Naive thymus-derived CD4-positive, alpha-beta T cell (primary cell): ENCODE results near the gene PNRC1. TPM values are rescaled to one million over a fixed set of nuclear protein-coding genes. Genes with fewer than 3 reads are reported as not detected.
"Not testable (repeated sequence)": the region's sequence is repeated elsewhere in the genome, so short reads cannot be mapped to it uniquely, and the experiment has no call there.

ENCODE experiments used
- ATAC-seq: fragments of 150-1000 bp; cut with Tn5 transposase; 2 replicates; pipeline ENCODE4 v1.10.0; 2021; ENCODE audit warnings: mild to moderate bottlenecking, moderate library complexity
- CTCF ChIA-PET: fragments of 350-600 bp; sonication (Branson Sonifier 250); formaldehyde crosslinking; loops from one replicate; lab custom pipeline; 2021; ENCODE audit warnings: antibody characterized with exemption; lab: Charles Lee
- POLR2A ChIA-PET: fragments of 350-600 bp; sonication (Branson Sonifier 250); formaldehyde crosslinking; loops from one replicate; lab custom pipeline; 2021; ENCODE audit warnings: antibody characterized with exemption, inconsistent platforms; lab: Charles Lee
- DNase-seq, 9 donors: peaks; one replicate each; pipeline versions ENCODE4 v3.0.0 to v3.0.0-alpha.2; 2020 to 2022; ENCODE audit warnings: mixed read lengths in 1 of 9
- H3K27ac ChIP-seq: one replicate; pipeline ENCODE4 v1.7.0; 2013; ENCODE audit warnings: mild to moderate bottlenecking, low read depth, low read length, moderate library complexity
- H3K27me3 ChIP-seq, 2 donors: one replicate each; pipeline ENCODE4 v1.7.0; 2013; ENCODE audit warnings: low read length in 2 of 2, mild to moderate bottlenecking in 2 of 2, moderate library complexity in 2 of 2; ENCODE audit not compliant: control insufficient read depth in 2 of 2, insufficient read depth in 2 of 2
- H3K36me3 ChIP-seq, 3 experiments: 1 replicate in 2 of 3; 2 replicates in 1 of 3; pipeline ENCODE4 v1.7.0; 2013; ENCODE audit warnings: low read length in 3 of 3, mild to moderate bottlenecking in 3 of 3, moderate library complexity in 1 of 3; ENCODE audit not compliant: insufficient read depth in 3 of 3, control insufficient read depth in 2 of 3
- H3K4me1 ChIP-seq, 2 donors: one replicate each; pipeline ENCODE4 v1.7.0; 2013; ENCODE audit warnings: low read length in 2 of 2, mild to moderate bottlenecking in 2 of 2, moderate library complexity in 1 of 2; ENCODE audit not compliant: control insufficient read depth in 2 of 2, insufficient read depth in 2 of 2
- H3K4me3 ChIP-seq: 2 replicates; pipeline ENCODE4 v1.7.0; 2013; ENCODE audit warnings: mild to moderate bottlenecking, low read length
- H3K9me3 ChIP-seq, 3 experiments: 1 replicate in 2 of 3; 2 replicates in 1 of 3; pipeline ENCODE4 v1.7.0; 2013; ENCODE audit warnings: low read length in 3 of 3; ENCODE audit not compliant: control insufficient read depth in 2 of 3
- H3K27ac Mint-ChIP-seq, 9 donors: one replicate each; pipeline ENCODE4 v1.8.0; 2020 to 2022; ENCODE audit warnings: mixed read lengths in 9 of 9, mild to moderate bottlenecking in 8 of 9, moderate library complexity in 5 of 9, inconsistent platforms in 2 of 9
- H3K27me3 Mint-ChIP-seq, 5 donors: one replicate each; pipeline ENCODE4 v1.8.0; 2021 to 2022; ENCODE audit warnings: mixed read lengths in 5 of 5, mild to moderate bottlenecking in 1 of 5
- H3K36me3 Mint-ChIP-seq, 5 donors: one replicate each; pipeline ENCODE4 v1.8.0; 2020 to 2022; ENCODE audit warnings: mixed read lengths in 5 of 5, mild to moderate bottlenecking in 3 of 5, inconsistent platforms in 1 of 5
- H3K4me1 Mint-ChIP-seq, 7 donors: one replicate each; pipeline ENCODE4 v1.8.0; 2020 to 2022; ENCODE audit warnings: mixed read lengths in 7 of 7, mild to moderate bottlenecking in 3 of 7, inconsistent platforms in 1 of 7
- H3K4me3 Mint-ChIP-seq, 10 donors: one replicate each; pipeline ENCODE4 v1.8.0; 2020 to 2022; ENCODE audit warnings: mild to moderate bottlenecking in 10 of 10, mixed read lengths in 10 of 10, moderate library complexity in 6 of 10, inconsistent platforms in 2 of 10
- H3K9me3 Mint-ChIP-seq, 11 donors: one replicate each; pipeline ENCODE4 v1.8.0; 2020 to 2022; ENCODE audit warnings: mixed read lengths in 11 of 11, mild to moderate bottlenecking in 4 of 11, inconsistent platforms in 1 of 11, moderate library complexity in 1 of 11
- intact Hi-C, 2 donors: fragments of 100-400 bp; cut with micrococcal nuclease; formaldehyde crosslinking; loops; one replicate each; pipeline ENCODE4 v1.15.1; 2023
- polyA plus RNA-seq, 2 donors: library from polyadenylated mRNA; unstranded; fragments of 300-500 nt; fragmentation: Illumina TruSeq; gene quantifications; one replicate each; pipeline ENCODE4 v1.2.3, GENCODE V29; 2021
- total RNA-seq, 6 experiments: library from RNA in 5 of 6; stranded (reverse) in 5 of 6; gene quantifications; 1 replicate in 5 of 6; 2 replicates in 1 of 6; pipeline ENCODE4 v1.2.3 and lab custom pipeline; 2021 to 2026

PNRC1 gene
- total and polyA plus RNA-seq, 7 experiments from 2014 or later, result 108 to 822 (median 763) TPM

GRCh38 chr6:89035252-89036101 lies 45.1 kb upstream of the PNRC1 start:
- H3K4me3 ChIP-seq, result no peak overlapping the region
- POLR2A ChIA-PET, result no interaction called here
- Mint-ChIP-seq H3K36me3 (peaks cover 0 to 15% (median 9%) of the 10 kb centered on the region in 5 donors), H3K27me3 (peaks cover 0 to 7% (median 0%) of the 10 kb centered on the region in 5 donors), H3K4me1 (peaks cover 0 to 7% (median 3%) of the 10 kb centered on the region in 7 donors), H3K9me3 (peaks cover 0 to 30% (median 24%) of the 10 kb centered on the region in 11 donors), H3K4me3 (no peak overlapping the region), H3K27ac (no peak overlapping the region)
- DNase-seq, result no peak
- H3K36me3 ChIP-seq, result no peaks in the 10 kb centered on the region
- intact Hi-C loops, result no loop called here
- no peaks in the 10 kb centered on the region for H3K4me1 ChIP-seq
- CTCF ChIA-PET, result interaction anchor here (0.8 kb wide), 1 partner anchor 8 kb away, joined by 3 read pairs; no protein-coding TSS in a partner anchor
- no peaks in the 10 kb centered on the region for H3K27me3 ChIP-seq
- H3K27ac ChIP-seq, result no peak overlapping the region
- ATAC-seq, result peak; percentile 59
- H3K9me3 ChIP-seq, result peaks cover 0 to 18% (median 4%) of the 10 kb centered on the region in 3 experiments

GRCh38 chr6:89037141-89037900 lies 43.2 kb upstream of the PNRC1 start:
- H3K27ac ChIP-seq, result no peak overlapping the region
- H3K9me3 Mint-ChIP-seq, result peaks cover 0 to 33% (median 25%) of the 10 kb centered on the region in 11 donors
- no peak overlapping the region for H3K4me3 ChIP-seq
- H3K9me3 ChIP-seq, result peaks cover 0 to 18% (median 4%) of the 10 kb centered on the region in 3 experiments
- DNase-seq (no peak), ATAC-seq (no peak)
- no peaks in the 10 kb centered on the region for H3K27me3 ChIP-seq
- intact Hi-C loops, result no loop called here
- no peaks in the 10 kb centered on the region for H3K4me1 ChIP-seq
- H3K36me3 Mint-ChIP-seq, result peaks cover 4 to 19% (median 9%) of the 10 kb centered on the region in 5 donors
- no peak overlapping the region for H3K4me3 Mint-ChIP-seq
- no peak overlapping the region for H3K27ac Mint-ChIP-seq
- CTCF ChIA-PET, result no interaction called here
- H3K36me3 ChIP-seq, result no peaks in the 10 kb centered on the region
- H3K4me1 Mint-ChIP-seq, result peaks cover 0 to 8% (median 3%) of the 10 kb centered on the region in 7 donors
- POLR2A ChIA-PET, result no interaction called here
- H3K27me3 Mint-ChIP-seq, result peaks cover 0 to 2% (median 0%) of the 10 kb centered on the region in 5 donors

DNA sequence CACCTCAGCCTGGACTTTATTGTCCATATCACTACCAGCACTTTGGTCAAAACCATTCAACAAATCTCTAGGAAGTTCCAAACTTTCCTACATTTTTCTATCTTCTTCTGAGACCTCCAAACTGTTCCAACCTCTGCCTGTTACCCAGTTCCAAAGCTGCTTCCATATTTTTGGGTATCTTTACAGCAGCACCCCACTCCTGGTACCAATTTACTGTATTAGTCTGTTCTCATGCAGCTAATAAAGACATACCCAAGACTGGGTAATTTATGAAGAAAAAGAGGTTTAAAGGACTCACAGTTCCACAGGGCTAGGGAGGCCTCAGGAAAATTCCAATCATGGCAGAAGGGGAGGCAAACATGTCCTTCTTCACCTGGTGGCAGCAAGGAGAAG lies 42.7 kb upstream of the PNRC1 start:
- peaks cover 0 to 18% (median 4%) of the 10 kb centered on the region in 3 experiments for H3K9me3 ChIP-seq
- H3K36me3 ChIP-seq, H3K27ac Mint-ChIP-seq, H3K4me3 Mint-ChIP-seq, H3K27ac ChIP-seq, ATAC-seq, intact Hi-C loops, H3K4me3 ChIP-seq, H3K27me3 Mint-ChIP-seq, DNase-seq, POLR2A ChIA-PET, H3K4me1 ChIP-seq, H3K27me3 ChIP-seq, CTCF ChIA-PET: not testable (repeated sequence)
- Mint-ChIP-seq H3K36me3 (peaks cover 4 to 19% (median 9%) of the 10 kb centered on the region in 5 donors), H3K4me1 (peaks cover 0 to 14% (median 6%) of the 10 kb centered on the region in 7 donors), H3K9me3 (peaks cover 0 to 33% (median 25%) of the 10 kb centered on the region in 11 donors)

- no peak for ATAC-seq
- intact Hi-C loops, result no loop called here
- no peak for DNase-seq
- CTCF ChIA-PET, result no interaction called here
- Histone ChIP-seq H3K4me1 (no peaks in the 10 kb centered on the region), H3K4me3 (no peak overlapping the region), H3K36me3 (no peaks in the 10 kb centered on the region), H3K27ac (no peak overlapping the region), H3K9me3 (peaks cover 0 to 11% (median 0%) of the 10 kb centered on the region in 3 experiments), H3K27me3 (no peaks in the 10 kb centered on the region)
- Mint-ChIP-seq H3K4me1 (peaks cover 0 to 13% (median 7%) of the 10 kb centered on the region in 7 donors), H3K27me3 (no peaks in the 10 kb centered on the region), H3K9me3 (peaks cover 0 to 24% (median 18%) of the 10 kb centered on the region in 11 donors), H3K27ac (no peak overlapping the region), H3K4me3 (no peak overlapping the region), H3K36me3 (peaks cover 4 to 17% (median 9%) of the 10 kb centered on the region in 5 donors)
- POLR2A ChIA-PET, result no interaction called here
Observed at GRCh38 chr6:89042664-89043063, 37.9 kb upstream of the PNRC1 start.

DNA sequence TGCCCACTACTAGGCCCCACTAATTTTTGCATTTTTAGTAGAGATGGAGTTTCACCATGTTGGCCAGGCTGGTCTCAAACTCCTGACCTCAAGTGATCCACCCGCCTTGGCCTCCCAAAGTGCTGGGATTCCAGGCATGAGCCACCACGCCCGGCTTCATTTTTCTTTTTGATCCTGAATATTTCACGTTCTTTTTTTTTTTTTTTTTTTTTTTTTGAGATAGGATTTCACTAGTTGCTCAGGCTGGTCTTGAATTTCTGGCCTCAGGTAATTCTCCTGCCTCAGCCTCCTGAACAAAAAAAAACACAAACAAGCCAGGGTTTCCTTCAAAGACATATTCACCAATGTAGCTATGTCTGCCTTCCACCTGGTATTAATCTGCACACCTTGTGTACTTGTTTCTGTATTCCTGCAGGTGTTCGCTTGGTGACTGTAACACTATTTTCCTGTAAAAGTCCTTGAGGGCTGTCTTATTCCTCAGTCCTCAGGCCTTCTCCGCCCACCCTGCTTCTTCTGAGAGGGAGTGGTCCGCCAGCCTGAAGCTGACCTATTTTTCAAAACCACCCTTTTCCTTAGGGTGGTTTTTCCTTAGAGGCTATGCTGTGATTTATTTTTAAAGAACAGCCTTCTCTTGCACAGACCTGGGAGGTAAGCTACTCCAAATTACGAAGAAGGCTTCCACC lies 36.1 kb upstream of the PNRC1 start:
- Mint-ChIP-seq H3K27me3 (no peaks in the 10 kb centered on the region), H3K4me1 (peaks cover 0 to 13% (median 7%) of the 10 kb centered on the region in 7 donors), H3K27ac (no peak overlapping the region), H3K9me3 (peaks cover 0 to 9% (median 4%) of the 10 kb centered on the region in 11 donors), H3K4me3 (no peak overlapping the region), H3K36me3 (peaks cover 0 to 7% (median 4%) of the 10 kb centered on the region in 5 donors)
- no peaks in the 10 kb centered on the region for H3K9me3 ChIP-seq
- ChIA-PET CTCF (no interaction called here), POLR2A (interaction anchor here (0.7 to 1.3 kb wide), 2 partner anchors 35 to 607 kb away, joined by 5 read pairs; no protein-coding TSS in a partner anchor)
- no peak overlapping the region for H3K27ac ChIP-seq
- DNase-seq (no peak), ATAC-seq (no peak)
- no peak overlapping the region for H3K4me3 ChIP-seq
- H3K27me3 ChIP-seq, result no peaks in the 10 kb centered on the region
- no peaks in the 10 kb centered on the region for H3K4me1 ChIP-seq
- H3K36me3 ChIP-seq, result no peaks in the 10 kb centered on the region
- intact Hi-C loops, result no loop called here

DNA sequence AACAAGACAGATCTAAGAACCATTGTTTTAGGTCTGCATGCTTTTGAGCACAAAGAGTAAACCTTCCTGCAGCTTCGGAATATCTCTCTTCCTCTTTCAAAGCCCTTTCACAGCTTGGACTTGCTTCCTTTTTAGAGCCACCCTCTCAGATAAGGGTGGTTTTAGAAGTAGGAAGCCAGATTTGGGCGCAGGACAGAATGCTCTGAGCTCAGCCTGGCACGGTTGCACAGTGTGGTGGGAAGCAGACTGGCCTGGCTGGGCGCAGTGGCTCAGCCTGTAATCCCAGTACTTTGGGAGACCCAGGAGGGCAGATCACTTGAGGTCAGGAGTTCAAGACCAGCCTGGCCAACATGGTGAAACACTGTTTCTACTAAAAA lies 35.6 kb upstream of the PNRC1 start:
- Histone ChIP-seq H3K27me3 (no peaks in the 10 kb centered on the region), H3K4me1 (no peaks in the 10 kb centered on the region), H3K9me3 (no peaks in the 10 kb centered on the region), H3K27ac (no peak overlapping the region), H3K4me3 (no peak overlapping the region), H3K36me3 (no peaks in the 10 kb centered on the region)
- H3K27me3 Mint-ChIP-seq, result no peaks in the 10 kb centered on the region
- H3K36me3 Mint-ChIP-seq, result peaks cover 0 to 4% (median 2%) of the 10 kb centered on the region in 5 donors
- ATAC-seq (peak; percentile 74), DNase-seq (no peak)
- H3K4me1 Mint-ChIP-seq, result peaks cover 0 to 13% (median 7%) of the 10 kb centered on the region in 7 donors
- intact Hi-C loops, result no loop called here
- no peak overlapping the region for H3K27ac Mint-ChIP-seq
- ChIA-PET CTCF (no interaction called here), POLR2A (interaction anchor here (0.7 to 1.3 kb wide), 2 partner anchors 34 to 607 kb away, joined by 5 read pairs; no protein-coding TSS in a partner anchor)
- no peak overlapping the region for H3K4me3 Mint-ChIP-seq
- H3K9me3 Mint-ChIP-seq, result peaks cover 0 to 6% (median 0%) of the 10 kb centered on the region in 11 donors
